Uterus (tissue), 4 donors: ENCODE results near the gene GSE1. TPM values are rescaled to one million over a fixed set of nuclear protein-coding genes. Genes with fewer than 3 reads are reported as not detected.

Experiments used
- DNase-seq, 2 donors: peaks; one replicate each; pipeline ENCODE4 v3.0.0-alpha.2; 2019 to 2020
- H3K27ac ChIP-seq, 2 donors: fragments of 200-600 bp; sonication (generic); 1 replicate in 1 of 2; 2 replicates in 1 of 2; pipeline ENCODE4 v1.5.1; 2016 to 2018
- H3K27me3 ChIP-seq, 2 donors: fragments of 200-600 bp; sonication (generic); one replicate each; pipeline ENCODE4 v1.5.1; 2018 to 2019; ENCODE audit warnings: control low read depth in 1 of 2
- H3K36me3 ChIP-seq, 2 donors: fragments of 200-600 bp; sonication (generic); one replicate each; pipeline ENCODE4 v1.5.1; 2019; ENCODE audit warnings: control low read depth in 1 of 2
- H3K4me1 ChIP-seq, 2 donors: fragments of 200-600 bp; sonication (generic); one replicate each; pipeline ENCODE4 v1.5.1; 2018 to 2019; ENCODE audit warnings: control low read depth in 1 of 2
- H3K4me3 ChIP-seq, 2 donors: fragments of 200-600 bp; sonication (generic); 1 replicate in 1 of 2; 2 replicates in 1 of 2; pipeline ENCODE4 v1.5.1; 2018 to 2019; ENCODE audit warnings: mild to moderate bottlenecking in 1 of 2
- H3K9me3 ChIP-seq, 2 donors: fragments of 200-600 bp; sonication (generic); one replicate each; pipeline ENCODE4 v1.5.1; 2019; ENCODE audit warnings: control low read depth in 1 of 2
- POLR2A ChIP-seq, 2 donors: fragments of 450-650 bp; IDR thresholded peaks; one replicate each; pipeline ENCODE4 v1.6.1; 2016; ENCODE audit warnings: antibody characterized with exemption in 2 of 2, mild to moderate bottlenecking in 1 of 2, moderate library complexity in 1 of 2
- intact Hi-C: fragments of 100-400 bp; cut with DNase I; formaldehyde crosslinking; loops from one replicate; pipeline ENCODE4 v1.15.1; 2023; ENCODE audit warnings: low total_unique reads
- total RNA-seq, 4 donors: library from RNA; depleted of rRNA in 3 of 4; stranded (reverse); fragments of >200 nt in 3 of 4; gene quantifications; one replicate each; pipeline versions ENCODE4 v1.1.0 to v1.2.4, GENCODE V29; 2014 to 2023
- TF ChIP-seq, protein P1 (sequence below), 4 experiments: fragments of 200-600 bp in 2 of 4; fragments of 450-650 bp in 2 of 4; sonication (generic) in 2 of 4; IDR thresholded peaks; one replicate each; pipeline ENCODE4 v1.5.1; 2016 to 2019; ENCODE audit warnings: antibody characterized with exemption in 4 of 4, mild to moderate bottlenecking in 2 of 4, moderate library complexity in 1 of 4
- donor health status: DM: yes; HTN: yes; CAD: no.

GSE1 gene
- total RNA-seq, 4 donors from 2014 or later = 32.6 to 128 (median 73.9) TPM

DNA sequence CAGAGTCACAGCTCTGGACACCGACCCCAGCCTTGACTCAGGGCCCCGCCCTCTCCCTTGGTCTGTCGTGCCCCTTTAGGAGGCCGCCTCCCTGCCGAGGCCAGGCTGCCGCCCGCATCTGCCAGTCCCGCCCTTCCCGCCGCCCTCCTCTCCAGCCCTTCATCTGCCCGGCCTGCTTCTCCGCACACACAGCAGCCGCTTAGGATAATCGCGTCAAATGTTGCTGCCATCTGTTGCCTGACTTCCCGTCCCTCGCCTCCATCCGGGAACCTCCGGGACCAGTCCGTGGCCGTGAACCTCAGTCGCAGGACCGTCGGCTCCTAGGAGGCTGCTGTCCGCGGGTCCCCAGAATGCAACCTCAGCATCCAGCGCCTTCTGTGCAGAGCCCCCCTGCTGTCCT is 11.9 kb downstream of the GSE1 start:
- Histone ChIP-seq H3K27ac (no peak overlapping the region), H3K4me3 (no peak overlapping the region), H3K9me3 (no peaks in the 10 kb centered on the region), H3K4me1 (peaks cover 0 to 10% of the 10 kb centered on the region in 2 donors), H3K27me3 (no peaks in the 10 kb centered on the region), H3K36me3 (no peaks in the 10 kb centered on the region)
- TF ChIP-seq POLR2A (IDR thresholded peaks at IDR 0.05) = no peak
- TF ChIP-seq, protein P1, sequence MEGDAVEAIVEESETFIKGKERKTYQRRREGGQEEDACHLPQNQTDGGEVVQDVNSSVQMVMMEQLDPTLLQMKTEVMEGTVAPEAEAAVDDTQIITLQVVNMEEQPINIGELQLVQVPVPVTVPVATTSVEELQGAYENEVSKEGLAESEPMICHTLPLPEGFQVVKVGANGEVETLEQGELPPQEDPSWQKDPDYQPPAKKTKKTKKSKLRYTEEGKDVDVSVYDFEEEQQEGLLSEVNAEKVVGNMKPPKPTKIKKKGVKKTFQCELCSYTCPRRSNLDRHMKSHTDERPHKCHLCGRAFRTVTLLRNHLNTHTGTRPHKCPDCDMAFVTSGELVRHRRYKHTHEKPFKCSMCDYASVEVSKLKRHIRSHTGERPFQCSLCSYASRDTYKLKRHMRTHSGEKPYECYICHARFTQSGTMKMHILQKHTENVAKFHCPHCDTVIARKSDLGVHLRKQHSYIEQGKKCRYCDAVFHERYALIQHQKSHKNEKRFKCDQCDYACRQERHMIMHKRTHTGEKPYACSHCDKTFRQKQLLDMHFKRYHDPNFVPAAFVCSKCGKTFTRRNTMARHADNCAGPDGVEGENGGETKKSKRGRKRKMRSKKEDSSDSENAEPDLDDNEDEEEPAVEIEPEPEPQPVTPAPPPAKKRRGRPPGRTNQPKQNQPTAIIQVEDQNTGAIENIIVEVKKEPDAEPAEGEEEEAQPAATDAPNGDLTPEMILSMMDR (IDR thresholded peaks at IDR 0.05) = no peak
- no peak for DNase-seq
- intact Hi-C loops = no loop called here

DNA sequence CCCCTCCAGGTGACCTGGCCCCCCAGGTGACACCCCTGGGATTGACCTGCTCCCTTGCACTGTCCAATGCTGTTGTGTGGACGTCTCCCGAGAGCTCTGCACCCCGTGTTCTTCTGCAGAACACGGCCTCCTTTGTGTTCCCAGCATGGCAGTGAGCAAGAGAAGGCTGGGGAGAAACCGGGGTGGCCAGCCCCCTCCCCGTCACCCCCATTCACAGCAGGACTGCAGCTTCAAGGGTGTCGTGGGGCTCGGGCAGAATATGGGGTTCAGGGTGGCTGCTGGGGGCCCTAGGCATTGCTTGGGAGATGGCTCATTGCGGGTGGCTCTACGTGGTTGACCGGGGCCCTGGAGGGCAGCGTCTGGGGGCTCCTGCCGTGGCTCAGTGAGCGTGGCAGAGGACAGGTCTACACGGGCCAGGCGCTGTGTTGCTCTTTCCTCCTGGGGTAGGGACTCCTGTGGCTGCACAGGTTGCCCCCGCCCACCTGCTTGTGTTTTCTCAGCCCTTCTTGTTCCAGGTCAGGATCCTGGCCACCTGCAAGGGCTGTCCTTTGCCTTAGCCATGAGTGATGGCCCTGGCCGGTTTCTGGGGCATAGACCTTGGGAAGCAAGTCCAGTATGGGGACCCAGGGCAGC is 12.5 kb downstream of the GSE1 start:
- no peak overlapping the region for H3K4me3 ChIP-seq
- H3K27ac ChIP-seq = no peak overlapping the region
- no peak for TF ChIP-seq POLR2A (IDR thresholded peaks at IDR 0.05)
- TF ChIP-seq, protein P1 (IDR thresholded peaks at IDR 0.05) = no peak
- H3K4me1 ChIP-seq = peaks cover 0 to 10% of the 10 kb centered on the region in 2 donors
- no peaks in the 10 kb centered on the region for H3K9me3 ChIP-seq
- intact Hi-C loops = no loop called here
- H3K36me3 ChIP-seq = no peaks in the 10 kb centered on the region
- no peaks in the 10 kb centered on the region for H3K27me3 ChIP-seq
- no peak for DNase-seq

DNA sequence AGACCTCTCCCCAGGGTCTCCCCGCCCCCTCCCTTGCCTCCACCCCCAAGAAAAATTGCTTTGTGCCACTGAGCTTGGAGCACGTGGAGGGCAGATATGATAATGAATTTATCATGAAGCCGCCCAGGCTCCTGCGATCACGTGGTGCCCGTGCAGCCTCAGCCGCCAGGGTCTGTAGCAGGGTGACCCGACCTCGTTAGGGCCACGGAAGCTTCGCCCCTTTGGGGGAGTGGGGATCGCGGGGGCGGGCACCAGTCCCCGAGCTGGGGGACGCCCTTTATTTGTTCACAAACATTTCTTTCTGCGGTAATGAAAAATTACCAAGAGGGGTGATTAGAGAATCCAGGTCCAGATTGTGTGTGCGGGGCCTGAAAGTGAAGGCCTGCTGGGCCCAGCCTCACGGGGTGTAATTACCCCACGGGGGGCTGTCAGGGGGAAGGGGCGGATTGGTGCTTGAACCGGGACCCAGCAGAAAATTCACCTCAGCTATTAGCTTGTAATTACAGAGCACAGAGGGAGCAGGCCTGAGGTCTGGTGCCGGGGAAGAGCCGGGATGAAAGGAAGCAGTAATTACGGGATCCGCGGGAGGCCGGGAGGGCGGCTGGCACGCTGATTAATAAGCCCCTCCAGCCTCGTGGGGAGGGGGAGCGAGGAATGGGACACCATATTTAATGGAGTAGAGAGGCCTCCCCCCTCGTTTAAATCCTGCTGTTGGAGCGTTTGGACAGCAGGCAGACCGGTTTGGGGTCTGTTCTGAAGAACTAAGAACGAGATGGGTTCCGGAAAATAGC is 13.3 kb downstream of the GSE1 start:
- DNase-seq = no peak
- peaks cover 0 to 10% of the 10 kb centered on the region in 2 donors for H3K4me1 ChIP-seq
- intact Hi-C loops = no loop called here
- no peaks in the 10 kb centered on the region for H3K36me3 ChIP-seq
- H3K27me3 ChIP-seq = no peaks in the 10 kb centered on the region
- TF ChIP-seq POLR2A (IDR thresholded peaks at IDR 0.05) = no peak
- TF ChIP-seq, protein P1 (IDR thresholded peaks at IDR 0.05) = no peak
- no peaks in the 10 kb centered on the region for H3K9me3 ChIP-seq
- no peak overlapping the region for H3K4me3 ChIP-seq
- H3K27ac ChIP-seq = no peak overlapping the region

DNA sequence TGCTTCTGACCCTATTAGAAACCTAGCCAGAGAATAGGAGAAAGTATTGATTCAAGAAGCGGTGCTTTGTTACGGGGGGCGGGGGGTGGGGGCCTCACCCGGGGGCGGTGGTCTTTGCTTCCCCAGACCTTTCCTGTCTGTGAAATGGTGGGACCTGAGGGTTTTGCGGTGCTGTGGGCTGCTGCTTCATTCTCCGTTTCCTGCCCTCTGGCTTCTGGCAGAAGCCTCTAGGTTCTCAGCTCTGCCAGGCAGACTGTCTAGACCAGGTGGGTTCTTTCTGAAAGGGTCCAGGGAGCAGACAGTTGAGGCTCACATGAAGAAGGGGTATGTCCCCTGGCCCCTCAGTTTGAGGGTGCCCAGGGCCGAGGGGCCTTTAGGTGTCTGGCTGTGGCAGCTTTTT is 14.0 kb downstream of the GSE1 start:
- intact Hi-C loops = no loop called here
- no peak overlapping the region for H3K27ac ChIP-seq
- TF ChIP-seq, protein P1 (IDR thresholded peaks at IDR 0.05) = no peak
- no peak for TF ChIP-seq POLR2A (IDR thresholded peaks at IDR 0.05)
- peaks cover 0 to 10% of the 10 kb centered on the region in 2 donors for H3K4me1 ChIP-seq
- no peaks in the 10 kb centered on the region for H3K27me3 ChIP-seq
- H3K4me3 ChIP-seq = no peak overlapping the region
- no peak for DNase-seq
- H3K36me3 ChIP-seq = no peaks in the 10 kb centered on the region
- no peaks in the 10 kb centered on the region for H3K9me3 ChIP-seq
